Activated CD8-positive, alpha-beta memory T cell treated with anti-CD3 and anti-CD28 coated beads, Interleukin-2, amount 50 U/mL, for 1 hour (primary cell): ENCODE data around the gene FOXP1.

Experiments
- DNase-seq: peaks from one replicate; pipeline ENCODE4 v3.0.0-alpha.2; 2020; ENCODE audit errors: extremely low read depth

The FOXP1 gene

DNA sequence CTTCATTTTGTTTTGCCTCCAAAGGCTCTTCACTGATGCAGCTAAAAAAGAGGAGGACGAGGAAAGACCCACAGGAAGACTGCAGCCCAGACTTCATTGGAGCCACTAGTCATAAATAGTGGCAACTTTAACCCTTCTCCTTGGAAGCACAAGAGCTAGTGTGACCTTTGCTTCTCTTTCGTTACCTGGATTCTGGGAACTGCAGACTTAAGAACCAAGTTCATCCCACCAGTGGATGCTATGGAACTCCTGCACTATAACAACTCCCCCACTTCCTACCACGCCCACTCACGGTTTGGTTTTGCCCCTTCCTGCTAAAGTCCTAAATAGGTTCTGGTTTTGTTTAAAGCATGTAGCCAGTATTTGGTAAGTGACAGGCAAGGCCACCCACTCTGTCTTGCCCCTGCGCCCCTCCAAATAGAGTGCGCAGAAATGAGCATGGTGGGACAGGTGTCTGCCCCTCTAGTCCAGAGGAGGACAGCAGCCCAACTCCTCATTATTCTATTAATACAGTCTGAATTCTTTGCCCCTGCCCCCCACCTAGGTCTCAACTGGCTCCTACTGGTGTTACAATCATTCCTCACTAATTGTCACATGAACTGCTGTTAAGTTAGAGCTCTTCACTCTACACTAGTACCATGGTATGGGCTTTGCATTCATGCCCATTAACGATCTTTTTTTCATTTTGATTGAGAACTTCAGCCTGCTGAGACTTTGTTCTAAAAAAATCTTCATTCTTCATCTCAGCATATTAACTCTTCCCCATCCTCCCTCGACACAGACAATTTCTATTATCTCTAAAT, 504.6 kb downstream of the FOXP1 start:
- no peak for DNase-seq

GRCh38 chr3:71078199-71078598, 505.3 kb downstream of the FOXP1 start:
- no peak for DNase-seq

DNA sequence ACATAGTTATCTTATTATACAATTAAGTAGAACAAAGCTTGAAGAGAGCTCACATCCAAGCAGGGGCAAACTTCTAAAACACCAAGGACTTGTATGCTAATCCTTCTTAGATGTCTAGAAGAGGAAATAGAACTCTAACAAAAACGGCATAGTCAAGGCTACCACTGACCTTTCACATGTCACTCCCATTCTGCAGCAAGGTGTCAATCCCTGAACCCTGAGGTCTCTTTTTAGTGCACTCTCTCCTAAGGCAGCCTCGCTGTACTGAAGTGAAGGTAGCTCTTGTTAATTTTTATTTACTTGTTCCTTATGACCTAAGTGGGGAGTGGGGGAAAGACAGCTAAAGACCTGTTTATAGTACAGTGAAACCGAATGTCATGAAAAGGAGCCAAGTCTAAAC, 506.5 kb downstream of the FOXP1 start:
- no peak for DNase-seq

GRCh38 chr3:71076361-71077002, 507.0 kb downstream of the FOXP1 start:
- DNase-seq = no peak

DNA sequence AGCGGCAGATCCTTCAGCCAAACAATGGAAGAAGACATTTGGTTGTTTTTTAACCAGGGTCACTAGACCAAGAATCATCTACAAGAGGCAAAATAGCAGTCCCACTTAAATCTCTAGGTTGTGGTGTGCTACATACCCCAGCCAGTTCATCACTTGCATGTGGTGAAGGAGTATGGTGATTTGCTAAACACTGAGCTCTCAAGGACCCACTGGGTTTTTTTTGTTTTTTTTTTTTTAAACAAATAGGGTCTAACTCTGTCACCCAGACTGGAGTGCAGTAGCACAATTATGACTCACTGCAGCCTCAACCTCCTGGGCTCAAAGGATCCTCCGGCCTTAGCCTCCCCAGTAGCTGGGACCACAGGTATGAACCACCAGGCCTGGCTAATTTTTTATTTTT, 508.0 kb downstream of the FOXP1 start:
- DNase-seq = no peak

- DNase-seq = no peak
Measured at GRCh38 chr3:71074423-71074822, 509.1 kb downstream of the FOXP1 start.

- DNase-seq = no peak
Measured at GRCh38 chr3:71072986-71073385, 510.5 kb downstream of the FOXP1 start.

DNA sequence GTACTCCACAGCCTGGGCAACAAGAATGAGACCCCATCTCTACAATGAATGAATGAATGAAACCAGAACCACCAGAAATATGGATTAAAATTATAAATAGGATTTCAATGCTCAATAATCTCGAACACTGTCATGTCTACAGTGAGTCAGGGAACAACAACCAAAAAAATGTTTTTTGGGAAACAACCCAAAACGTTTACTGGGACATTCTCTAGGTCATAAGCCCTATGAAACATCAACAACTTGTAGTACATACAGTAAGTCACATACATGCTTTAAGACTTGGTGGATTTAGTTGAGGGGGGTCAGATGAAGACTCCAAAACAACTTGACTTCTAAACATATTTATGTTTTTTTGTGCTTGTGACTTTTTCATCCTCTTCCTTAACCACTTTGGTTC, 511.2 kb downstream of the FOXP1 start:
- no peak for DNase-seq

GRCh38 chr3:71070497-71071463, 512.7 kb downstream of the FOXP1 start:
- DNase-seq = no peak

DNA sequence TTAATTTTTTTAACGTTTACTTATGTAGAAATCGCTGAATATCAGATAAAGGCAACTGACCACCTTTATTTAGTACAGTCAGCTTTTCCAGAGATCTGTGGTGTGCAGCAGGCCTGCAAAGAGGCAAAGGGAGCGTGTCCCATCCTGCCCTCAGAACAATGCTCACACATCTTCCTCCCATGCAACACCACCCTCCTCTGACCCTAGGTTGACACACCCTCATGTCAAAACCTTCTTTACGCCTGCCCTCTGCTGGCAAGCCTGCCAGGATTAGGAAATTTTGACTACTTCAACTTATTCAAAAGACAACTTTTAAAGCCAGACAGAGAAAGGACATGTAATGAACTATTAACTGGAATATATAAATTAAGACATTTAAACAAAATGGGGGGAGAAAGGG, 513.7 kb downstream of the FOXP1 start:
- DNase-seq = no peak

- no peak for DNase-seq
Measured at GRCh38 chr3:71067977-71068654, 515.4 kb downstream of the FOXP1 start.

DNA sequence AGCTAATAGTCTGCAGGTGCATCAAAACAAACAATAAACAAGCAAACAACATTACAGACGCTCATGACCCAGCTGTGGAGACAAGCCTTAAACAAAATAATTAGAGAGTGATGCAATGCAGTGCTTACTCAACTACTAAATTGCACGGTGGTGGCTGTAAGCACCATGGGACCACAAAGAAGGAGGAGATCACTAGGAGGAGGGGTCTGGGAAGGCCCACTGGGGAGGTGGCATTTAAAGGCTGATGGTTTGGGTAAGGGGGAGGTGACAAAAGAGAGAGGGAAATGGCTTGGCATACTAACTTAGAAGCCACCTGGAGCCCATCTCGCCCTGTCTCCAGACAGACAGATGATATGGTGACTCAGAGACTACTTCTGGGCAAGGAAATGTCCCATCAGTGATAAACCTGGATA, 516.7 kb downstream of the FOXP1 start:
- no peak for DNase-seq

- no peak for DNase-seq
Measured at GRCh38 chr3:71066356-71066755, 517.2 kb downstream of the FOXP1 start.

- DNase-seq = no peak
Measured at GRCh38 chr3:71065764-71066013, 517.8 kb downstream of the FOXP1 start.

- no peak for DNase-seq
Measured at GRCh38 chr3:71064956-71065763, 518.4 kb downstream of the FOXP1 start.

DNA sequence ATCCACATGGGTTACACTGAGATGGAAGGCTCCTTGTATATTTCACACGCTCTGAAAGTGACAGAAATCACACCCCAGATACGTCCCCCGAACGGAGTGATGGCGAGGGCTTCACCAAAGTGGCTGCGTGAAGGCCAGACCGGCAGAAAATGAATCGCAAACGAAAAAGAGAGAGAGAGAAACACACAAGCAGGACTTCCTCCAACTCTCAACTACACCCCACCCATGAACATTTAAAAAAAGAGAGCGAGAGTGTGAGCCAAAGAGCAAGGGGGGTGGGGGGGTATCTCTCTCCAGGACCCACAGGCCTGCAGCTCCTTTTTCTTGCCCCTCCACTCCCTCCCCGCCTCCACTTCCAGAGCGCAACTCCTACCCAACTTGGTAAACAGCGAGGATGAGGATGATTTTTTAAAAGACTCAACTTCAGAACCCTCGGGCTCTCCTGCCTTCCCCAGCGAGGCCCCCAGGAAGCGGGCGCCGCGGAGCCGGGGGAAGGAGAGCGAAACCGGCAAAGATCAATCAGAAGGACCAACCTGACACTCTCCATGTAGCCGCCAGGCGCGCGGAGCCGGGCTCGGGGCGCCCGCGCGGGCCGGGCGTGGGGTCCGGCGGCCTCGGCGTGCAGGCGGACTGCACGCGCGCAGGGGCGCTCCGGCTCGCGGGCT, 519.1 kb downstream of the FOXP1 start:
- DNase-seq = no peak

GRCh38 chr3:71063773-71064290, 519.7 kb downstream of the FOXP1 start:
- no peak for DNase-seq

DNA sequence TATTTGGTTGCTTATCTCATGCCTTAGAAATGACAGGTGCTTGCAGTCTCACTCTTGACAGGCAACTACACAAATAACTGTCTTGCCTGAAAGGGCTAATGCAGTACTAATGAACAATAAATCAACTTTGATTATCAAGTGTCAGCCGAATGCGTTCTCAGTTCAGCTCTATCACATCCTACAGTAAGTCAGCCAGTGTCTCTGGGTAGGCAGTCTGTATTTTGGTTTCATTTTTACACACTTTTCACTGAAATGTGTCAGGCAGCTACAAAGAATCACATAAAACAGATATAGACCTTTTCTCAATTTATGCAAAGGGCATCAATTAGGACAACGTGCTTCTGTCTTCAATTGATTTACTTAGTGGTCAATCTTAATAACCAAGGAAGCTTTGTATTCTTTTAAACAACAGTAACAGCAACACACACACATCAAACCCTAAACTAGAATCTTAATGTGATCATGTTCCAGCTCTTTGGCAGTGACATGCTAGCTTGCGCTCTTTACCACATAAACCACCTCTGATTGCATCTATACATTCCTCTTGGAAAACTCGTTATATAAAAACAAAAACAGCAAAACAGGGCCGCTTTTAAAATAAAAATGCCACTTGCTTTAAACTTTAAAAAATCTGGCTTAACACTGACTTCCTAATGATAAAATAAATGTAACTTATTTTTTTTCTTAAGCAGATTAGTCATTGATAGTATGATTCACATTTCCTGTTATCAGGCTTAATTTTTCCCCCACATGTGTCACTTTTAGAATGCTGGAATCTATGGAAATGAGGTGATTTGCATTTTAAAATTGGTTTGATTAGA, 520.4 kb downstream of the FOXP1 start:
- no peak for DNase-seq
